Measurements from ENCODE around the gene TGFBR1.

DNA sequence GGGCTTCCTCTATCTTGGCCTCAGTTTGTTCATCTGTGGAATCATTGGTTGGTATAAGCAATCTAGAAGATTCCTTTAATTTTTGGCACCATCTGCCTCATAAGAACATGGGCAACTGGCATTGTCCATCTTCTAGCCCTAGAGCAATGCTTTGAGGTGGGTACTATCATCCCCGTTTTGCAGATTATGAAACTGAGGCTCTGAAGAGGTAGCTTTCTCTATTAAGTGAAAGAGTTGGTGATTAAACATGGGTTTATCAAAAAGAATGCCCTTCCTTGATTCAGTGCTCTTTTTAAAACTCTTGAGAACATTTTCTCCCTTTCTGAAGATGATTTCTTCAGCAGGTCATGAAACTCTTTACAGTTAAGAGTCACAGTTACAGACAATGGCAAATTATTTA is 42.4 kb upstream of the TGFBR1 start:
- TF ChIP-seq ZNF37A (tag by site-specific recombination; IDR thresholded peaks at IDR 0.05): no peak
- TF ChIP-seq, protein P1, sequence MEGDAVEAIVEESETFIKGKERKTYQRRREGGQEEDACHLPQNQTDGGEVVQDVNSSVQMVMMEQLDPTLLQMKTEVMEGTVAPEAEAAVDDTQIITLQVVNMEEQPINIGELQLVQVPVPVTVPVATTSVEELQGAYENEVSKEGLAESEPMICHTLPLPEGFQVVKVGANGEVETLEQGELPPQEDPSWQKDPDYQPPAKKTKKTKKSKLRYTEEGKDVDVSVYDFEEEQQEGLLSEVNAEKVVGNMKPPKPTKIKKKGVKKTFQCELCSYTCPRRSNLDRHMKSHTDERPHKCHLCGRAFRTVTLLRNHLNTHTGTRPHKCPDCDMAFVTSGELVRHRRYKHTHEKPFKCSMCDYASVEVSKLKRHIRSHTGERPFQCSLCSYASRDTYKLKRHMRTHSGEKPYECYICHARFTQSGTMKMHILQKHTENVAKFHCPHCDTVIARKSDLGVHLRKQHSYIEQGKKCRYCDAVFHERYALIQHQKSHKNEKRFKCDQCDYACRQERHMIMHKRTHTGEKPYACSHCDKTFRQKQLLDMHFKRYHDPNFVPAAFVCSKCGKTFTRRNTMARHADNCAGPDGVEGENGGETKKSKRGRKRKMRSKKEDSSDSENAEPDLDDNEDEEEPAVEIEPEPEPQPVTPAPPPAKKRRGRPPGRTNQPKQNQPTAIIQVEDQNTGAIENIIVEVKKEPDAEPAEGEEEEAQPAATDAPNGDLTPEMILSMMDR (tag by site-specific recombination; IDR thresholded peaks at IDR 0.05): no peak
- no peak for TF ChIP-seq GLI4 (tag by site-specific recombination; IDR thresholded peaks at IDR 0.05)
- TF ChIP-seq ZNF274 (IDR thresholded peaks at IDR 0.05; ENCODE audit: low read length): no peak
- TF ChIP-seq ZNF274 (tag by site-specific recombination; IDR thresholded peaks at IDR 0.05; ENCODE audit: borderline replicate concordance): no peak
- TF ChIP-seq BCL11B (tag by site-specific recombination; IDR thresholded peaks at IDR 0.05; ENCODE audit: low read depth): no peak
- TF ChIP-seq, protein P2, sequence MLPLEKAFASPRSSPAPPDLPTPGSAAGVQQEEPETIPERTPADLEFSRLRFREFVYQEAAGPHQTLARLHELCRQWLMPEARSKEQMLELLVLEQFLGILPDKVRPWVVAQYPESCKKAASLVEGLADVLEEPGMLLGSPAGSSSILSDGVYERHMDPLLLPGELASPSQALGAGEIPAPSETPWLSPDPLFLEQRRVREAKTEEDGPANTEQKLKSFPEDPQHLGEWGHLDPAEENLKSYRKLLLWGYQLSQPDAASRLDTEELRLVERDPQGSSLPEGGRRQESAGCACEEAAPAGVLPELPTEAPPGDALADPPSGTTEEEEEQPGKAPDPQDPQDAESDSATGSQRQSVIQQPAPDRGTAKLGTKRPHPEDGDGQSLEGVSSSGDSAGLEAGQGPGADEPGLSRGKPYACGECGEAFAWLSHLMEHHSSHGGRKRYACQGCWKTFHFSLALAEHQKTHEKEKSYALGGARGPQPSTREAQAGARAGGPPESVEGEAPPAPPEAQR (tag by site-specific recombination; IDR thresholded peaks at IDR 0.05): no peak
- TF ChIP-seq ZNF350 (tag by site-specific recombination; IDR thresholded peaks at IDR 0.05): no peak
- no peak for TF ChIP-seq ZNF354C (tag by site-specific recombination; IDR thresholded peaks at IDR 0.05; ENCODE audit: borderline replicate concordance, low read depth)
- TF ChIP-seq, protein P3, sequence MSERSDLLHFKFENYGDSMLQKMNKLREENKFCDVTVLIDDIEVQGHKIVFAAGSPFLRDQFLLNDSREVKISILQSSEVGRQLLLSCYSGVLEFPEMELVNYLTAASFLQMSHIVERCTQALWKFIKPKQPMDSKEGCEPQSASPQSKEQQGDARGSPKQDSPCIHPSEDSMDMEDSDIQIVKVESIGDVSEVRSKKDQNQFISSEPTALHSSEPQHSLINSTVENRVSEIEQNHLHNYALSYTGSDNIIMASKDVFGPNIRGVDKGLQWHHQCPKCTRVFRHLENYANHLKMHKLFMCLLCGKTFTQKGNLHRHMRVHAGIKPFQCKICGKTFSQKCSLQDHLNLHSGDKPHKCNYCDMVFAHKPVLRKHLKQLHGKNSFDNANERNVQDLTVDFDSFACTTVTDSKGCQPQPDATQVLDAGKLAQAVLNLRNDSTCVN (tag by site-specific recombination; optimal IDR thresholded peaks at IDR 0.05): no peak
- no peak for TF ChIP-seq ZNF48 (tag by site-specific recombination; IDR thresholded peaks at IDR 0.05)
- no peak for TF ChIP-seq ZNF747 (tag by site-specific recombination; IDR thresholded peaks at IDR 0.05)
- TF ChIP-seq ZNF184 (tag by site-specific recombination; IDR thresholded peaks at IDR 0.05): no peak
- no peak for TF ChIP-seq SP3 (tag by site-specific recombination; IDR thresholded peaks at IDR 0.05)
- TF ChIP-seq, protein P4, sequence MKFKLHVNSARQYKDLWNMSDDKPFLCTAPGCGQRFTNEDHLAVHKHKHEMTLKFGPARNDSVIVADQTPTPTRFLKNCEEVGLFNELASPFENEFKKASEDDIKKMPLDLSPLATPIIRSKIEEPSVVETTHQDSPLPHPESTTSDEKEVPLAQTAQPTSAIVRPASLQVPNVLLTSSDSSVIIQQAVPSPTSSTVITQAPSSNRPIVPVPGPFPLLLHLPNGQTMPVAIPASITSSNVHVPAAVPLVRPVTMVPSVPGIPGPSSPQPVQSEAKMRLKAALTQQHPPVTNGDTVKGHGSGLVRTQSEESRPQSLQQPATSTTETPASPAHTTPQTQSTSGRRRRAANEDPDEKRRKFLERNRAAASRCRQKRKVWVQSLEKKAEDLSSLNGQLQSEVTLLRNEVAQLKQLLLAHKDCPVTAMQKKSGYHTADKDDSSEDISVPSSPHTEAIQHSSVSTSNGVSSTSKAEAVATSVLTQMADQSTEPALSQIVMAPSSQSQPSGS (tag by site-specific recombination; IDR thresholded peaks at IDR 0.05; ENCODE audit: low read depth): no peak

Data from HEK293 (cell line).